ENCODE measurements around the gene KIF23.

DNA sequence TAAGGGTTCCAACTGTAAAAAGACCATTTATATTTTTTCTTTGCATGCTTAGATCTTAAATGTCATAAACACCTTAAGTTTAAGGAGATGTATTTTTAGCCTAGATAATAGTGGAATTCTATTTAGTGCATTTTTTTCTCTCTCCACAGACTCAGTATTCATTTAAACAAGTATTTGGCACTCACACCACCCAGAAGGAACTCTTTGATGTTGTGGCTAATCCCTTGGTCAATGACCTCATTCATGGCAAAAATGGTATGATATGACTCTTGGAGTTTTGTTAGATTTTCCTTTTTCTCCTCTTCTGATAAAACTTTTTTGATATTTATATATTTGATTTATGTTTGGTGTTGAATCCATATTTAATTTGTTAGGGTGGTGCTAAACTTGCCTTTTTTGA lies 7.3 kb downstream of the KIF23 start:
- TF ChIP-seq, protein P1, sequence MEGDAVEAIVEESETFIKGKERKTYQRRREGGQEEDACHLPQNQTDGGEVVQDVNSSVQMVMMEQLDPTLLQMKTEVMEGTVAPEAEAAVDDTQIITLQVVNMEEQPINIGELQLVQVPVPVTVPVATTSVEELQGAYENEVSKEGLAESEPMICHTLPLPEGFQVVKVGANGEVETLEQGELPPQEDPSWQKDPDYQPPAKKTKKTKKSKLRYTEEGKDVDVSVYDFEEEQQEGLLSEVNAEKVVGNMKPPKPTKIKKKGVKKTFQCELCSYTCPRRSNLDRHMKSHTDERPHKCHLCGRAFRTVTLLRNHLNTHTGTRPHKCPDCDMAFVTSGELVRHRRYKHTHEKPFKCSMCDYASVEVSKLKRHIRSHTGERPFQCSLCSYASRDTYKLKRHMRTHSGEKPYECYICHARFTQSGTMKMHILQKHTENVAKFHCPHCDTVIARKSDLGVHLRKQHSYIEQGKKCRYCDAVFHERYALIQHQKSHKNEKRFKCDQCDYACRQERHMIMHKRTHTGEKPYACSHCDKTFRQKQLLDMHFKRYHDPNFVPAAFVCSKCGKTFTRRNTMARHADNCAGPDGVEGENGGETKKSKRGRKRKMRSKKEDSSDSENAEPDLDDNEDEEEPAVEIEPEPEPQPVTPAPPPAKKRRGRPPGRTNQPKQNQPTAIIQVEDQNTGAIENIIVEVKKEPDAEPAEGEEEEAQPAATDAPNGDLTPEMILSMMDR (IDR thresholded peaks at IDR 0.05): no peak
- TF ChIP-seq EP300 (IDR thresholded peaks at IDR 0.05) (no peak), POLR2A (IDR thresholded peaks at IDR 0.05) (no peak), POLR2AphosphoS5 (IDR thresholded peaks at IDR 0.05) (no peak)
